Stimulated activated naive CD8-positive, alpha-beta T cell treated with anti-CD3 and anti-CD28 coated beads, Interleukin-15, amount 100 ng/mL, for 72 hours (primary cell): ENCODE data around the gene IL11.
"Not testable (repeated sequence)": the region's sequence is repeated elsewhere in the genome, so short reads cannot be mapped to it uniquely, and the experiment has no call there.

Source experiments
- ATAC-seq: fragments of 150-1000 bp; cut with Tn5 transposase; 2 replicates; pipeline ENCODE4 v1.10.0; 2021; ENCODE audit warnings: mild to moderate bottlenecking, moderate library complexity
- DNase-seq, 2 donors: peaks; one replicate each; pipeline ENCODE4 v3.0.0; 2021 to 2022
- H3K27ac Mint-ChIP-seq, 2 donors: one replicate each; pipeline ENCODE4 v1.8.0; 2022; ENCODE audit warnings: mild to moderate bottlenecking in 2 of 2, mixed read lengths in 2 of 2, moderate library complexity in 2 of 2
- H3K27me3 Mint-ChIP-seq: one replicate; pipeline ENCODE4 v1.8.0; 2022; ENCODE audit warnings: mixed read lengths
- H3K4me1 Mint-ChIP-seq: one replicate; pipeline ENCODE4 v1.8.0; 2022; ENCODE audit warnings: mild to moderate bottlenecking, mixed read lengths
- H3K4me3 Mint-ChIP-seq, 2 donors: one replicate each; pipeline ENCODE4 v1.8.0; 2022; ENCODE audit warnings: mild to moderate bottlenecking in 2 of 2, mixed read lengths in 2 of 2, moderate library complexity in 1 of 2
- H3K9me3 Mint-ChIP-seq, 2 donors: one replicate each; pipeline ENCODE4 v1.8.0; 2022; ENCODE audit warnings: mixed read lengths in 2 of 2

Gene IL11

DNA sequence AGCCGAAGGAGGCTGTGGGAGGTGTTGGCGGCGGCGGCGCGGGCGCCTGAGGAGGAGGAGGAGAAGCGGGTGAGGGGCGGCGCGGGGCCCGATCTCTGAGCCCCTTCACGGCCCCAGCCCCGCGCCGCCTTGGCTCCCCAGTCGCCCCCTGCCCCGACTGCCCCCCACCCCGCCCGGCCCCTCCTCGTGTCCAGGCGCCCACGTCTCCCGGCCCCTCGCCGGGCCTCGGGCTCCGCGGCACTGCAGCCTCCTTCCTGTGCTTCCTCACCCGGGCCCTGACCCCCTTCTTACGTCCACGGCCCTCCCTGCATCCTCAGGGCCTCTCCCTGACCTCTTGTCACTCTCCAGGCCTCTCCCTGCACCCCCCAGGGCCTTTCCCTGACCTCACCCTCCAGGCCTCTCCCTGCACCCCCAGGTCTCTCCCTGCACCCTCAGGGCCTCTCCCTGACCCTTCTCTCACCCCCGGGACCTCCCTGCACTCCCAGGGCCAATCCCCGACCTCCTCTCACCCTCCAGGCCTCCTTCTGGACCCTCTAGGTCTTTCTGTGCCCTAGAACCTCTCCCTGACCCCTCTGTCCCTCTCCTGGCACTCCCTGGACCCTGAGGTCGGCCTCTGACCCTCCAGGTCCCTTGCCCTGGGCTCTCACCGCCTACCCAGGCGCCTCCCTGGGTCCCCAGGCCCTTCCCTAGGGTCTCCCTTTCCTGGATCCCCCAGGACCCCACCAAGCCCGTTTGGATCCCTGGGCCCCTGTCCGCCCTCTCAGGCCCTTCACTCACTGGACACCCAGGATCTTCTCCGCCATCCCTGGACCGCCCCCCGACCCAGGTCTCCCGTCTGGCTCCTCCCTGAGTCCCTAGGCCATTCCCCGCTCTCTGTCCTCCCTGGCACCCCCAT lies 30.1 kb downstream of the IL11 start:
- H3K27me3 Mint-ChIP-seq: peaks cover 11% of the 10 kb centered on the region
- DNase-seq (peak in 1 of 2 donors; percentile 32), ATAC-seq (no peak)
- H3K9me3 Mint-ChIP-seq: no peaks in the 10 kb centered on the region
- peak overlapping the region; percentile 91 to 97 for H3K27ac Mint-ChIP-seq
- H3K4me1 Mint-ChIP-seq: peaks cover 18% of the 10 kb centered on the region
- H3K4me3 Mint-ChIP-seq: peak overlapping the region; percentile 96 to 98

DNA sequence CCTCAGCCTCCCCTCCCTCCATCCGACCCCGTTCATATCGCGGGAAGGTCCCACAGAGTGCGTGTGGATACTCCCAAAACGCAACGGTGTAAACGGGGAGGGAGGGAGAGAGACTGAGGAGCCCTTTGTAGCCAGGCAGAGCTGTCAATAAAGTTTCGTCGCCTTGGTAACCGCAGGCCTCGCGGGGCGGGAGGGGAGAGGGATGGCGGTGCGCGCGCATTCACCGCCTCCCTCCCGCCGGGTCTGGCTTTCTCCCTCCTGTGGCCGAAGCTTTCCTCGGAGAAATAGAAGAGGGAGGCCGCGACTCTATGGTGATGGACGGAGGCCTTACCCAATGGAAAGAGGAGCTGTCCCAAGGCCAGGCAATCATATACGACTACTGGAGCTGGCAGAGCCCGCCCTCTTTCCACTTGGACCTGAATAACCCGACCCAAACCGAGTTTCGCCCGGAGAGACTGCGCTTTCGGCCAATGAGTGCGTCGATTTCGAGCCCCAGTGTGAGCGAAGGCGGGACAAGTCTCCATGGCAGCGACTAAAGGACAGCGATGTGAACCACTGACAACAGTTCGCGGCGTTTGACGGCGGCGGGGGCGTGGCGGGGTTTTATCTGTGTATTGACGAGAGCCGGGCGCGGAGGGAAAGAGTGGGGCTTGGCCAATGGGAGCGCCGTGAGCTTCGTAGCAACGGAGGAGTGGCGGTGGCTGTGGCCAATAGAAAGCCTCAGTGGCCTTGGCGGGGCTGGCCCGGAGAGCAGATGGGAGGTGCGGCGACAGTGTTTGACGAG lies 31.0 kb downstream of the IL11 start, which contains the start of gene KMT5C:
TSS of gene KMT5C (plus strand) at position 772 of the 784 bp plus-strand sequence. CDS start 2,061 bp downstream, outside the sequence.
- Mint-ChIP-seq H3K9me3 (no peaks in the 10 kb centered on the region), H3K4me1 (peaks cover 17% of the 10 kb centered on the region), H3K4me3 (peak within 1 kb of the TSS; percentile 96 to 98), H3K27ac (peak within 1 kb of the TSS; percentile 99), H3K27me3 (peaks cover 11% of the 10 kb centered on the region)
- ATAC-seq: peak; percentile 89
- peak; percentile 100 for DNase-seq

DNA sequence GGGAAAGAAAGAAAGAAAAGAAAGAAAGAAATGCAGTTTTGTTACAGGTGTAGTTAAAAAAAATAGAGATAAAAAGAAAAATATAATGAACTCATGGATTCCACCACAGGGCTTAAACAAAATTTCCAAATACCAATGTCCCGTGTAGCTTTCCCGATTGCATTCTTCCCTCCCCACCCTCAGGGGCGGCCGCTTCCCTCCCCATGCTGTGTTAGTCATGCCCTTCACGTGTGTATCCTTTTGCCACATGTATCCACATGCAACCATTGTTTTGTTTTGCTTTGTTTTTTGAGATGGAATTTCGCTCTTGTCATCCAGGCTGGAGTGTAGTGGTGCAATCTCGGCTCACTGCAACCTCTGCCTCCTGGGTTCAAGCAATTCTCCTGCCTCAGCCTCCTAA lies 34.2 kb downstream of the IL11 start:
- no peak overlapping the region for H3K4me3 Mint-ChIP-seq
- ATAC-seq: no peak
- H3K4me1 Mint-ChIP-seq: peaks cover 9% of the 10 kb centered on the region
- DNase-seq: no peak
- H3K27me3 Mint-ChIP-seq: peaks cover 11% of the 10 kb centered on the region
- H3K27ac Mint-ChIP-seq: no peak overlapping the region
- no peaks in the 10 kb centered on the region for H3K9me3 Mint-ChIP-seq

DNA sequence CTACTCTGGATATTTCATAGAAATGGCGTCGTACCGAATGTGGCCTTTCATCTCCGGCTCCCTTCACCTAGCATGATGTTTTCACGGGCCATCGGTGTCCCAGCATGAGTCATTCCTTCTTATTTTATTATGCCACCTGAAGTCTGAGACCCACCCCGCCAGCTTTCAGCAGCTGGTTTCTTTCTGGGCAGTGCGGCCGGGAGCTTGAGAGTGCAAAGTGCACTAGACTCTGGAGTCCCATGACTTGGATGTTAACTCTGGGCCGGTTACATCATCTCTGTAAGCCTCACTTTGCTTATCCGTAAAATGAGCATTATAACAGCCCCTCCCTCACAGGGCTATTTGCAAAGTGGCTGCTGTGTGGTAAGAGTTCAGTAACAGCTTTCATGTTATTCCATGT lies 36.4 kb downstream of the IL11 start:
- Mint-ChIP-seq H3K27me3 (peaks cover 16% of the 10 kb centered on the region), H3K9me3 (no peaks in the 10 kb centered on the region), H3K4me1 (peaks cover 7% of the 10 kb centered on the region), H3K4me3 (no peak overlapping the region), H3K27ac (peak overlapping the region in 1 of 2 donors; percentile 23)
- DNase-seq (no peak), ATAC-seq (no peak)

DNA sequence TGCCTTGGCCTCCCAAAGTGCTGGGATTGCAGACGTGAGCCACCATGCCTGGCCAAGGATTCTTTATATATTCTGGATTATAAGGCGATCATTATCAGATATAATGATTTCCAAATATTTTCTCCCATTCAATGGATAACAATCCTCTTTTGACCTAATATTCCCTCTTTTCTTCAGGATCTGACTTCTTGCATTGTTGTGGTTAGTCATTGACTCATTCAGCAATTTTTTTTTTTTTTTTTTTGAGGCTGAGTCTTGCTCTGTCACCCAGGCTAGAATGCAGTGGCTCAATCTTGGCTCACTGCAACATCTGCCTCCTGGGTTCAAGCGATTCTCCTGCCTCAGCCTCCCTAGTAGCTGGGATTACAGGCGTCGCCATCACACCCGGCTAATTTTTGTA lies 40.5 kb downstream of the IL11 start:
- peaks cover 11% of the 10 kb centered on the region for H3K27me3 Mint-ChIP-seq
- H3K27ac Mint-ChIP-seq, H3K4me3 Mint-ChIP-seq, DNase-seq, H3K9me3 Mint-ChIP-seq, ATAC-seq, H3K4me1 Mint-ChIP-seq: not testable (repeated sequence)

DNA sequence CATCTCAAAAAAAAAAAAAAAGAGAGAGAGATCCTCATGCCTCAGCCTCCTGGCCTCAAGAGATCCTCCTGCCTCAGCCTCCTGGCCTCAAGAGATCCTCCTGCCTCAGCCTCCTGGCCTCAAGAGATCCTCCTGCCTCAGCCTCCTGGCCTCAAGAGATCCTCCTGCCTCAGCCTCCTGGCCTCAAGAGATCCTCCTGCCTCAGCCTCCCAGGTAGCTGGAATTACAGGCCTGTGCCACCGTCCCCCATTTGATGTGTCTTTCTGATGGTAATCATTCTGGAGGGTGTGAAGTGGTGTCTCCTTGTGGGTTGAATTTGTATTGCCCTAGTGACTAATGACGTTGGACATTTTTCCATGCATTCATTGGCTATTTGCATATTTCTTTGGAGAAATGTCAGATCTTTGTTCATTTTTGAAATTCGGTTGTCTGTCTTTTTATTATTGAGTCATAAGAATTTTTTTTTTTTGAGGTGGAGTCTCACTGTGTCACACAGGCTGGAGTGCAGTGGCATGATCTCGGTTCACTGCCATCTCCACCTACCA lies 41.4 kb downstream of the IL11 start:
- not testable (repeated sequence) for DNase-seq, H3K4me1 Mint-ChIP-seq, ATAC-seq, H3K4me3 Mint-ChIP-seq, H3K27ac Mint-ChIP-seq, H3K9me3 Mint-ChIP-seq
- H3K27me3 Mint-ChIP-seq: peaks cover 15% of the 10 kb centered on the region

DNA sequence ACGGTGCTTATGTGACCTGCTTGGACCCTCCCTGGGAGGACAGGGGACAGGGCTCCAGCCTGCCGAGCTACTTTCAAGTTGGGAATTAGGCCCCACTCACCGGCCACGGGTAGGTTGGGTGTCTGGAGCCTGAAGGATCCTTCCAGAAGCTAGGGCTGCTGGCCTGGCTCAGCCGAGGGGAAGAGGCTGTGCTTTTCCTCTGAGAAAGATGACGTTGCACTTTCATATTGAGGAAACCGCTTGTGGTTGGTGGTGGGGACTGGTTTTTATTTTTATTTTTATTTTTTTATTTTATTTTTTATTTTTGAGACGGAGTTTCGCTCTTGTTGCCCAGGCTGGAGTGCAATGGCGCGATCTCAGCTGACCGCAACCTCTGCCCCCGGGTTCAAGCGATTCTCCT lies 45.1 kb downstream of the IL11 start, which contains the start of gene TMEM150B:
TSS of gene TMEM150B (minus strand) at position 170 of the 400 bp plus-strand sequence. CDS start 4,305 bp downstream, outside the sequence.
- H3K9me3 Mint-ChIP-seq: no peaks in the 10 kb centered on the region
- ATAC-seq (no peak), DNase-seq (no peak)
- H3K27ac Mint-ChIP-seq: no peak within 1 kb of the TSS
- no peak within 1 kb of the TSS for H3K4me3 Mint-ChIP-seq
- peaks cover 41% of the 10 kb centered on the region for H3K27me3 Mint-ChIP-seq
- peaks cover 4% of the 10 kb centered on the region for H3K4me1 Mint-ChIP-seq

DNA sequence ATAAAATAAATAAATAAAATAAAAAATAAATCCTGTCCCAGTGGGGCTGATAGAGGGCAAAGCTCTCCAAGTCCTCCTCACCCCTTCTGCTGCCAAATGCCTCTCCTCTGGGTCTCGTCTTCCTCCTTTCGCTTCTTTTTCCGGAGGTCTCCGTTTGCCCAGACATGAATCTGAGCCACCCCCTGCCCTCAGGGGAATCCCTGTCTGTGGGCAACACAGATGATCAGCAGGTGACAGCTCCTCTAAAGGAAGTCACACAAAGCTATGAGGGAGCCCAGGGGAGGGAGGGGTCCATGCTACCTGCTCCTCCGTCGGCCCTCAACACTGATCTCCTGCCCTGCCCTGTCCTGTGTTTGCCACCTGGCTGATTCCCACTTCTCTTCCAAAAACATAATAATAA lies 45.6 kb downstream of the IL11 start:
- Mint-ChIP-seq H3K4me3 (no peak overlapping the region), H3K27ac (no peak overlapping the region), H3K4me1 (peaks cover 4% of the 10 kb centered on the region), H3K27me3 (peaks cover 46% of the 10 kb centered on the region), H3K9me3 (no peaks in the 10 kb centered on the region)
- ATAC-seq (no peak), DNase-seq (no peak)

DNA sequence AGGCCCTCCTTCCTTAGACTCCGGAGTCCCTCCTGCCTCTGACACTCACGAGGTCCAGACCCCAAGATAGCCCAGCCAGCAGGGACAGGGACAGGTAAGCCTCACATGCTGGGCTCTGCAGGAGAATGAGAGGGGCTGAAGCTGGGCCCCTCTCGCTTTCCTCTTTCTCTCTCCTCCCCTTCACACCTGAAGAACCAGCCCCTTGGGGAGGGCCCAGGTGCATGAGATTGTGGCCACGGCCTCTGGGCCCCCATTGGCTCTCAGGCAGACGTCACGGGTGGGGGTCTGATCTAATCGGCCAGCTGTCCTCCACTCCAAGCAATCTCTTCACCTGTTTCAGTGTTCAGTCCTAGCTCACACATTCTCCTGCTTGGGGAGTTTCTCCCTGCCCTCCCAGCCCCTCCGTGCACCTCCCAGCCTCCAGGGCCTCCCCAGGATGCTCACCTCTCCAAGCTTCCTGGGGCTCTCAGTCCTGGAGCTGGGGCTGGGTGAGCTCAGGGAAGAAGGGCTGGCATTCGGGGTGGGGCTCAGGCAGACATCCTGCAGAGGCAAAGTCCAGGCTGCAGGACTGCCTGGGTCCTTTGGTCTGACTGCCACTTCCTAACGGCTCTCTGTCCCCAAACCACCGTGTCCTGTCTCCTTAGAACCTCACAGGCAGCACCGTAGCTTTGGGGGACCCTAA lies 47.9 kb downstream of the IL11 start:
- ATAC-seq (no peak), DNase-seq (no peak)
- Mint-ChIP-seq H3K27me3 (peaks cover 39% of the 10 kb centered on the region), H3K9me3 (no peaks in the 10 kb centered on the region), H3K4me3 (no peak overlapping the region), H3K4me1 (peaks cover 4% of the 10 kb centered on the region), H3K27ac (no peak overlapping the region)

DNA sequence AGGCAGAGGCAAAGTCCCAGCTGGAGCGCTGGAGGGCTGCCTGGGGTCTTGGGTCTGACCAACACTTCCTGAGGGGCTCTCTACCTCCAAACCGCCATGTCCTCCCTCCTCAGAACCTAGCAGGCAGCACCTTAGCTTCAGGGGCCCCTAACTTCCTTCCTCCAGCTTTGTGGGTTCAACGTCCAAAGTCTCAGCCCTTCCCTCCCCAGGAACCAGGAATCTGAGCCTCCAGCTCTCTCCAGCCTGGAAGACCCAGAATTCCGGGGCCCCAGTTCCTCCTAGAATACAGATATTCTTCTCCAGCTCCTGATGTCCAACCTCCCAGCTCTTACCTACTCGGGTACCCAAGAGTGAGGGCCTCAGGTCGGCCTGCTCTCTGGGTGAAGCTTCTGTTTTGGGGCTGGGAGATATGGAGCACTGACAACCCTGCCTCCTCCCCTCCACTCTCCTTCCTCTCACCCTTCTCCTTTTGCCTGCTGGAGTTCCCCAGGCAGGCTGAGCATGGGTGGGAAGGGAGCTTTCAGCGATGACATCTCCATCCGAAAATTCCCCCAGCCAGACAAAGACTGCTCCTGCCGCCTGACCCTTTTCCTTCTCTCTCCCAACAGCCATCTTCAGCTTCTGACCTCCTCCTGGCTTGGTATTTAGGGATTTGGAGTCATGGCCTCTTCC lies 48.7 kb downstream of the IL11 start:
- DNase-seq (no peak), ATAC-seq (no peak)
- no peaks in the 10 kb centered on the region for H3K9me3 Mint-ChIP-seq
- H3K4me1 Mint-ChIP-seq: peaks cover 4% of the 10 kb centered on the region
- peaks cover 39% of the 10 kb centered on the region for H3K27me3 Mint-ChIP-seq
- H3K4me3 Mint-ChIP-seq: no peak overlapping the region
- no peak overlapping the region for H3K27ac Mint-ChIP-seq

DNA sequence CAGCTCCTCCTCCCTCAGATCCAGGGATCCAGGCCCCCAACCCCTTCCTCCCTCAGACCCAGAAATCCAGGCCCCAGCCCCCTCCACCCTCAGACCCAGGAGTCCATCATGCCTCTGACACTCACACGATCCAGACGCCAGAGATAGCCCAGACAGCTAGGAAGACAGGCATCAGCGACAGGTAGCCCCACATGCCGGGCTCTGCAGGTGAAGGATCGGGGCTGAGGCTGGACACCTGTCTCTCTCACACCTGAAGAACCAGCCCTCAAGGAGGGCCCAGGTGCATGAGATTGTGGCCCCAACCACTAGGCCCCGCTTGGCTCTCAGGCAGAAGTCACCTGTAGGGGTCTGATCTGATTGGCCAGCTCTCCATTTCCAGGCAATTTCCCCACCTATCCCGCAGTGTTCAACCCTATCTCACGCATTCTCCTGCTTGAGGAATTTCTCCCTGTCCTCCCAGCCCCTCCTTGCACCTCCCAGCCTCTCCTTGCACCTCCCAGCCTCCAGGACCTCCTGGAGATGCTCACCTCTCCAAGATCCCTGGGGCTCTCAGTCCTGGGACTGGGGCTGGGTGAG lies 49.3 kb downstream of the IL11 start:
- DNase-seq (no peak), ATAC-seq (no peak)
- H3K4me1 Mint-ChIP-seq: peaks cover 4% of the 10 kb centered on the region
- H3K9me3 Mint-ChIP-seq: no peaks in the 10 kb centered on the region
- peaks cover 39% of the 10 kb centered on the region for H3K27me3 Mint-ChIP-seq
- H3K27ac Mint-ChIP-seq: no peak overlapping the region
- no peak overlapping the region for H3K4me3 Mint-ChIP-seq

DNA sequence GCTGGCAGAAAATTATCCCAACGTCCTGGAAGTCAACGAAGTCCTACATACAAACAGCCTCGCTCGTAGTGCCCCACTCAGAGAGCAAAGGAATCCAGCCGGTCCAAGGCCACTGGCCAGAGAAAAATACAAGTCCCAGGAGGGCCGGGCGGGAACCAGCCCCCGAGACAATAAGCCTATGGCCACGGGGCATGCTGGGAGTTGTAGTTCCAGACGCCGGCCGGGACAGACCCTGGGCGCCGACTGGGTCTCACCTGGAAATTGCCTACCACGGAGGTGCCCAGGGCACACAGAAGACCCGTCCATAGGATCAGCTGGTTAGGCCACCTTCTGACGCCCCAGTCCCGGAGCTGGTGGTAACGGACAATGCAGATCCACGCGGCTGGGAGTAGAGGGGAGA lies 50.5 kb downstream of the IL11 start:
- Mint-ChIP-seq H3K4me1 (peaks cover 3% of the 10 kb centered on the region), H3K9me3 (no peaks in the 10 kb centered on the region), H3K4me3 (no peak overlapping the region), H3K27me3 (peaks cover 35% of the 10 kb centered on the region), H3K27ac (peak overlapping the region; percentile 56 to 65)
- no peak for ATAC-seq
- no peak for DNase-seq

DNA sequence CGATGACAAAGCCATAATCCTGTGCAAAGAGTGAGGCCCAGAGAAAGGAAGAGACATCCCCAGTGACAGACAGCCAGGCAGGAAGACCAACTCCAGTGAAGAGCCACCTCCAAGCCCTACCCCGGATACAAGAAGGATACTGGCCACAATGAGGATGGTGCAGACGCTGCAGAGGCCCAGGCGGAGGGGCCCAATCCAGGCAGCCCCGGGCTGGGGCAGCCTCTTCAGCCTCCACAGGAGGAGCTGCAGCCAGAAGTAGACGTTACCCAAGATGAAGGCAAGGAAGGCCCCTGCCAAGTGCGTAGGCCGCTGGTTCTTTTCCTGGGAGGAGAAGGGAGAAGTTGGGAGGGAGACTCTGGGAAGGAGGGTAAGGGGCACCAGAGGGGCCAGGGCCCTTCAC lies 53.6 kb downstream of the IL11 start:
- Mint-ChIP-seq H3K4me1 (peaks cover 8% of the 10 kb centered on the region), H3K27ac (peak overlapping the region in 1 of 2 donors; percentile 7), H3K4me3 (no peak overlapping the region), H3K27me3 (peaks cover 16% of the 10 kb centered on the region), H3K9me3 (no peaks in the 10 kb centered on the region)
- no peak for DNase-seq
- ATAC-seq: no peak

DNA sequence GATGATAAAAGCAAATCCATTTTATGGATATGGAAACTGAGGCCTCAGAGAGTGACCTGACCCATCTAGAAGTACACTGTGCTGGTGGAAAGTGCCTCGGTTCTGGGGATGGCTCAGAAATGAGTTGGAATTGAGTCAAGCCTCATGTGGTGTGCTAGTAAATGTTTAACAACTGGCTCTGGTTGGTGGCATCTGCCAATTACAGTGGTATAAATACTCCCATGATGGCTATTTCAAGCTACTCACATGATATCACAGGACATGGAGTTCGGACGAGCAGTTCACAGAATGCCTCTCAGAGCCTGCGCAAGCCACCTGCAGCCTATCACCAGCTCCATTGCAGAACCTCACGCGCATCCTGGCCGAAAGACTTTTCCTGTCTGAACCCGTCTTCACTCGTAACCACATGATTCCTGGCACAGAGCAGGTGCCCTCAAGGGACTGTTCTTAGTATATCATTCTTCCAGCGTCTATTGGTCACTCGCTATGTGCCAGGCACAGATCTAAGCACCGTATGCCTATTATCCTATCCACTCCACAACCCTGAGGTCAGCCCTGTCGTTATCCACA lies 54.2 kb downstream of the IL11 start:
- ATAC-seq: no peak
- Mint-ChIP-seq H3K27me3 (peaks cover 10% of the 10 kb centered on the region), H3K4me3 (no peak overlapping the region), H3K4me1 (peaks cover 8% of the 10 kb centered on the region), H3K9me3 (no peaks in the 10 kb centered on the region), H3K27ac (peak overlapping the region in 1 of 2 donors; percentile 7)
- DNase-seq: no peak
